ENCODE data around the gene OR2Y1. TPM values are rescaled to one million over a fixed set of nuclear protein-coding genes. Genes with fewer than 3 reads are reported as not detected.

Gene OR2Y1
- polyA plus RNA-seq, 1 donor from 2014 or later = not detected

DNA sequence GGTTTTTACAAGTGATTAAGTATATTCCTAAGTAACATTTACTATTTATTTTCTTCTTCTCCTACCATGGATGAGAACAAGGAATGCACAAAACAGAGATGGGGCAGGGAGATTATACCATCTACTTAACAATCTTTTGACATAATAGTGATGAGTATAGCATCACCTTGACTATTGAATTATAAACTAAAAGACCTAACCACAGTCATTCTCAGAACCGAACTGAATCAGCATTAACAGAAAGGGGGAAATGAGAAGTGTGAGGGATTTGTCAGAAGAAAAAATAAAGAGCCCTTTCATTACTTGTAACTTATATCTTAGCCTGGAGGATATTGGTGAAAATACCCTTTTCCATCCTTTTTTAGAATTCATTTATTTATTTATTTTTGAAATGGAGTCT lies 21.9 kb downstream of the OR2Y1 start:
- H3K4me2 ChIP-seq (ENCODE audit: low read length) = no peak overlapping the region
- H3K27ac ChIP-seq (ENCODE audit: low read length) = no peak overlapping the region
- no peak overlapping the region for H3K9ac ChIP-seq (ENCODE audit: low read length)
- H3K4me3 ChIP-seq (ENCODE audit: low read length) = no peak overlapping the region
- no peaks in the 10 kb centered on the region for H3K9me3 ChIP-seq (ENCODE audit: low read length)
- H3K27me3 ChIP-seq (ENCODE audit: insufficient read depth, low read depth, low read length) = no peaks in the 10 kb centered on the region
- H3F3A ChIP-seq (ENCODE audit: insufficient read depth, low read length, poor library complexity, severe bottlenecking) = no peaks in the 10 kb centered on the region
- H3K9me2 ChIP-seq (ENCODE audit: insufficient read depth, low read length) = no peaks in the 10 kb centered on the region
- H4K20me1 ChIP-seq (ENCODE audit: insufficient read depth) = no peaks in the 10 kb centered on the region
- H3K36me3 ChIP-seq (ENCODE audit: insufficient read depth, low read length) = no peaks in the 10 kb centered on the region
- H3K79me2 ChIP-seq (replicated peaks; ENCODE audit: insufficient read depth, low read length) = no peaks in the 10 kb centered on the region
- H2AFZ ChIP-seq (ENCODE audit: low read depth, low read length) = no peak overlapping the region
- no peak for TF ChIP-seq POLR2AphosphoS5 (IDR thresholded peaks at IDR 0.05)
- no peak for TF ChIP-seq MXI1 (conservative IDR thresholded peaks at IDR 0.05; ENCODE audit: poor library complexity, severe bottlenecking)
- no peak for TF ChIP-seq EP300 (conservative IDR thresholded peaks at IDR 0.05; ENCODE audit: poor library complexity, severe bottlenecking)
- no peak for TF ChIP-seq EZH2 (IDR thresholded peaks at IDR 0.05; ENCODE audit: borderline replicate concordance, insufficient read depth, low read length, poor library complexity, severe bottlenecking)
- TF ChIP-seq SMC3 (conservative IDR thresholded peaks at IDR 0.05; ENCODE audit: poor library complexity) = no peak
- TF ChIP-seq RAD21 (conservative IDR thresholded peaks at IDR 0.05) = no peak
- TF ChIP-seq, protein P1, sequence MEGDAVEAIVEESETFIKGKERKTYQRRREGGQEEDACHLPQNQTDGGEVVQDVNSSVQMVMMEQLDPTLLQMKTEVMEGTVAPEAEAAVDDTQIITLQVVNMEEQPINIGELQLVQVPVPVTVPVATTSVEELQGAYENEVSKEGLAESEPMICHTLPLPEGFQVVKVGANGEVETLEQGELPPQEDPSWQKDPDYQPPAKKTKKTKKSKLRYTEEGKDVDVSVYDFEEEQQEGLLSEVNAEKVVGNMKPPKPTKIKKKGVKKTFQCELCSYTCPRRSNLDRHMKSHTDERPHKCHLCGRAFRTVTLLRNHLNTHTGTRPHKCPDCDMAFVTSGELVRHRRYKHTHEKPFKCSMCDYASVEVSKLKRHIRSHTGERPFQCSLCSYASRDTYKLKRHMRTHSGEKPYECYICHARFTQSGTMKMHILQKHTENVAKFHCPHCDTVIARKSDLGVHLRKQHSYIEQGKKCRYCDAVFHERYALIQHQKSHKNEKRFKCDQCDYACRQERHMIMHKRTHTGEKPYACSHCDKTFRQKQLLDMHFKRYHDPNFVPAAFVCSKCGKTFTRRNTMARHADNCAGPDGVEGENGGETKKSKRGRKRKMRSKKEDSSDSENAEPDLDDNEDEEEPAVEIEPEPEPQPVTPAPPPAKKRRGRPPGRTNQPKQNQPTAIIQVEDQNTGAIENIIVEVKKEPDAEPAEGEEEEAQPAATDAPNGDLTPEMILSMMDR (IDR thresholded peaks at IDR 0.05; ENCODE audit: poor library complexity, severe bottlenecking) = no peak
- no peak for TF ChIP-seq TAF1 (IDR thresholded peaks at IDR 0.05; ENCODE audit: low read depth)
- TF ChIP-seq, protein P2, sequence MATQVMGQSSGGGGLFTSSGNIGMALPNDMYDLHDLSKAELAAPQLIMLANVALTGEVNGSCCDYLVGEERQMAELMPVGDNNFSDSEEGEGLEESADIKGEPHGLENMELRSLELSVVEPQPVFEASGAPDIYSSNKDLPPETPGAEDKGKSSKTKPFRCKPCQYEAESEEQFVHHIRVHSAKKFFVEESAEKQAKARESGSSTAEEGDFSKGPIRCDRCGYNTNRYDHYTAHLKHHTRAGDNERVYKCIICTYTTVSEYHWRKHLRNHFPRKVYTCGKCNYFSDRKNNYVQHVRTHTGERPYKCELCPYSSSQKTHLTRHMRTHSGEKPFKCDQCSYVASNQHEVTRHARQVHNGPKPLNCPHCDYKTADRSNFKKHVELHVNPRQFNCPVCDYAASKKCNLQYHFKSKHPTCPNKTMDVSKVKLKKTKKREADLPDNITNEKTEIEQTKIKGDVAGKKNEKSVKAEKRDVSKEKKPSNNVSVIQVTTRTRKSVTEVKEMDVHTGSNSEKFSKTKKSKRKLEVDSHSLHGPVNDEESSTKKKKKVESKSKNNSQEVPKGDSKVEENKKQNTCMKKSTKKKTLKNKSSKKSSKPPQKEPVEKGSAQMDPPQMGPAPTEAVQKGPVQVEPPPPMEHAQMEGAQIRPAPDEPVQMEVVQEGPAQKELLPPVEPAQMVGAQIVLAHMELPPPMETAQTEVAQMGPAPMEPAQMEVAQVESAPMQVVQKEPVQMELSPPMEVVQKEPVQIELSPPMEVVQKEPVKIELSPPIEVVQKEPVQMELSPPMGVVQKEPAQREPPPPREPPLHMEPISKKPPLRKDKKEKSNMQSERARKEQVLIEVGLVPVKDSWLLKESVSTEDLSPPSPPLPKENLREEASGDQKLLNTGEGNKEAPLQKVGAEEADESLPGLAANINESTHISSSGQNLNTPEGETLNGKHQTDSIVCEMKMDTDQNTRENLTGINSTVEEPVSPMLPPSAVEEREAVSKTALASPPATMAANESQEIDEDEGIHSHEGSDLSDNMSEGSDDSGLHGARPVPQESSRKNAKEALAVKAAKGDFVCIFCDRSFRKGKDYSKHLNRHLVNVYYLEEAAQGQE (IDR thresholded peaks at IDR 0.05; ENCODE audit: borderline replicate concordance) = no peak

DNA sequence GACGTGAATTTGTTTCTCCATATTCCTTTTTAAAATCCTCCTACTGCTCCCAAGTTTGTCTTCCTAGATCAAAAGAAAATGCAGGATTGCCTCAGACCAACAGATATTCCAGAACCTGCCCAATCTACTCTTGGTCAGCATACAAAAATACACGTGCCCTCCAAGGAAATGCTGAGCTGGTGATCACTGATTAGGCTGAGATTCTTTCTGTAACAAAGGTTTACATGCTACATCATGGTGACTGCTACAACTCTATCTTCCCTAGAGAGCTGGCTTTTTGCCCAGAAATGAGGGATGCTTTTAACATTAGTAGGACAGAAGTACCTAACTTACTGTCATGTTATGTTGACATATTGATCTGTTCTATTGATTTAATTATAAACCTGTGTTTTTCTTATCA lies 35.5 kb downstream of the OR2Y1 start:
- Histone ChIP-seq H3K27ac (ENCODE audit: low read length) (no peak overlapping the region), H2AFZ (ENCODE audit: low read depth, low read length) (no peak overlapping the region), H3K9me2 (ENCODE audit: insufficient read depth, low read length) (no peaks in the 10 kb centered on the region), H3K4me3 (ENCODE audit: low read length) (no peak overlapping the region), H3K79me2 (replicated peaks; ENCODE audit: insufficient read depth, low read length) (no peaks in the 10 kb centered on the region), H3K9ac (ENCODE audit: low read length) (no peak overlapping the region), H3K27me3 (ENCODE audit: insufficient read depth, low read depth, low read length) (no peaks in the 10 kb centered on the region), H3F3A (ENCODE audit: insufficient read depth, low read length, poor library complexity, severe bottlenecking) (no peaks in the 10 kb centered on the region), H3K9me3 (ENCODE audit: low read length) (no peaks in the 10 kb centered on the region), H4K20me1 (ENCODE audit: insufficient read depth) (no peaks in the 10 kb centered on the region), H3K36me3 (ENCODE audit: insufficient read depth, low read length) (no peaks in the 10 kb centered on the region), H3K4me2 (ENCODE audit: low read length) (no peak overlapping the region)
- TF ChIP-seq MXI1 (conservative IDR thresholded peaks at IDR 0.05; ENCODE audit: poor library complexity, severe bottlenecking) (no peak), EP300 (conservative IDR thresholded peaks at IDR 0.05; ENCODE audit: poor library complexity, severe bottlenecking) (no peak), SMC3 (conservative IDR thresholded peaks at IDR 0.05; ENCODE audit: poor library complexity) (no peak), POLR2AphosphoS5 (IDR thresholded peaks at IDR 0.05) (no peak), EZH2 (IDR thresholded peaks at IDR 0.05; ENCODE audit: borderline replicate concordance, insufficient read depth, low read length, poor library complexity, severe bottlenecking) (no peak), TAF1 (IDR thresholded peaks at IDR 0.05; ENCODE audit: low read depth) (no peak), RAD21 (conservative IDR thresholded peaks at IDR 0.05) (no peak)
- TF ChIP-seq, protein P1 (IDR thresholded peaks at IDR 0.05; ENCODE audit: poor library complexity, severe bottlenecking) = no peak
- TF ChIP-seq, protein P2 (IDR thresholded peaks at IDR 0.05; ENCODE audit: borderline replicate concordance) = no peak

Measured in neural cell (in vitro differentiated cells).